Measurements from ENCODE around the gene NOS3. TPM values are rescaled to one million over a fixed set of nuclear protein-coding genes. Genes with fewer than 3 reads are reported as not detected.
"Not testable (repeated sequence)": the region's sequence is repeated elsewhere in the genome, so short reads cannot be mapped to it uniquely, and the experiment has no call there.

NOS3 gene
- total RNA-seq, 5 donors from 2014 or later (not counting 1 experiment from before 2014, with no cell fraction given): 4.8 to 10.1 (median 5.0) TPM

GRCh38 chr7:151043449-151043848 is 52.6 kb downstream of the NOS3 start:
- H3K4me3 ChIP-seq (ENCODE audit: control insufficient read depth in 1 of 2, extremely low read depth in 1 of 2, low read length in 1 of 2); H3K9me3 ChIP-seq; H3K9me3 Mint-ChIP-seq; H3K27me3 ChIP-seq (replicated peaks in 1 of 2; ENCODE audit: control insufficient read depth in 2 of 2, extremely low read depth in 1 of 2, insufficient read depth in 2 of 2, low read length in 1 of 2); DNase-seq; H3K27ac ChIP-seq (ENCODE audit: low read length); H3K4me3 Mint-ChIP-seq; H3K27ac Mint-ChIP-seq; ATAC-seq (replicated peaks in 1 of 4); H3K27me3 Mint-ChIP-seq; POLR2A ChIA-PET; CTCF ChIA-PET: not testable (repeated sequence)
- Mint-ChIP-seq H3K36me3 (peaks cover 13% of the 10 kb centered on the region), H3K4me1 (peaks cover 0 to 12% (median 9%) of the 10 kb centered on the region in 3 donors)
- H3K36me3 ChIP-seq (ENCODE audit: control insufficient read depth in 2 of 2, extremely low read depth in 1 of 2, insufficient read depth in 1 of 2, low read length in 1 of 2): peaks cover 11 to 19% of the 10 kb centered on the region in 2 donors
- H3K4me1 ChIP-seq (ENCODE audit: control insufficient read depth in 1 of 2, extremely low read depth in 1 of 2, insufficient read depth in 2 of 2, low read length in 2 of 2): peaks cover 0 to 10% of the 10 kb centered on the region in 2 experiments
- WGBS (ENCODE audit: insufficient coverage): 96% methylated on average over 5 of the region's 10 CpGs

- H3K4me3 Mint-ChIP-seq: no peak overlapping the region
- H3K4me1 ChIP-seq (ENCODE audit: control insufficient read depth in 1 of 2, extremely low read depth in 1 of 2, insufficient read depth in 2 of 2, low read length in 2 of 2): peaks cover 0 to 7% of the 10 kb centered on the region in 2 experiments
- no peaks in the 10 kb centered on the region for H3K9me3 Mint-ChIP-seq
- DNase-seq: no peak
- H3K27me3 ChIP-seq (replicated peaks in 1 of 2; ENCODE audit: control insufficient read depth in 2 of 2, extremely low read depth in 1 of 2, insufficient read depth in 2 of 2, low read length in 1 of 2): no peaks in the 10 kb centered on the region
- CTCF ChIA-PET: no interaction called here
- ATAC-seq (replicated peaks in 1 of 4): no peak
- H3K27me3 Mint-ChIP-seq: no peaks in the 10 kb centered on the region
- H3K4me1 Mint-ChIP-seq: peaks cover 0 to 9% (median 9%) of the 10 kb centered on the region in 3 donors
- WGBS (ENCODE audit: insufficient coverage): 97% methylated on average over 18 of the region's 20 CpGs
- H3K27ac ChIP-seq (ENCODE audit: low read length): no peak overlapping the region
- no peak overlapping the region for H3K27ac Mint-ChIP-seq
- POLR2A ChIA-PET: interaction anchor here in 1 of 2 donors (0.6 kb wide), 1 partner anchor 689 kb away, joined by 8 read pairs; no protein-coding TSS in a partner anchor
- no peaks in the 10 kb centered on the region for H3K9me3 ChIP-seq
- peaks cover 13% of the 10 kb centered on the region for H3K36me3 Mint-ChIP-seq
- peaks cover 11 to 19% of the 10 kb centered on the region in 2 donors for H3K36me3 ChIP-seq (ENCODE audit: control insufficient read depth in 2 of 2, extremely low read depth in 1 of 2, insufficient read depth in 1 of 2, low read length in 1 of 2)
- H3K4me3 ChIP-seq (ENCODE audit: control insufficient read depth in 1 of 2, extremely low read depth in 1 of 2, low read length in 1 of 2): no peak overlapping the region
These were observed 53.1 kb downstream of the NOS3 start for GRCh38 chr7:151043959-151044358.

GRCh38 chr7:151045262-151045661 is 54.4 kb downstream of the NOS3 start:
- ChIA-PET POLR2A (no interaction called here), CTCF (no interaction called here)
- WGBS (ENCODE audit: insufficient coverage): 92% methylated on average over 8 of the region's 11 CpGs
- H3K4me1 Mint-ChIP-seq: peaks cover 0 to under 1% (median 0%) of the 10 kb centered on the region in 3 donors
- H3K27me3 Mint-ChIP-seq: no peaks in the 10 kb centered on the region
- Histone ChIP-seq H3K4me1 (ENCODE audit: control insufficient read depth in 1 of 2, extremely low read depth in 1 of 2, insufficient read depth in 2 of 2, low read length in 2 of 2) (no peaks in the 10 kb centered on the region), H3K36me3 (ENCODE audit: control insufficient read depth in 2 of 2, extremely low read depth in 1 of 2, insufficient read depth in 1 of 2, low read length in 1 of 2) (peaks cover 11 to 19% of the 10 kb centered on the region in 2 donors), H3K4me3 (ENCODE audit: control insufficient read depth in 1 of 2, extremely low read depth in 1 of 2, low read length in 1 of 2) (no peak overlapping the region), H3K27me3 (replicated peaks in 1 of 2; ENCODE audit: control insufficient read depth in 2 of 2, extremely low read depth in 1 of 2, insufficient read depth in 2 of 2, low read length in 1 of 2) (peaks cover 0 to 4% of the 10 kb centered on the region in 2 experiments), H3K27ac (ENCODE audit: low read length) (no peak overlapping the region), H3K9me3 (no peaks in the 10 kb centered on the region)
- H3K9me3 Mint-ChIP-seq: no peaks in the 10 kb centered on the region
- H3K27ac Mint-ChIP-seq: no peak overlapping the region
- peaks cover 13% of the 10 kb centered on the region for H3K36me3 Mint-ChIP-seq
- ATAC-seq (replicated peaks in 1 of 4) (no peak), DNase-seq (no peak)
- H3K4me3 Mint-ChIP-seq: no peak overlapping the region

GRCh38 chr7:151045967-151046366 is 55.1 kb downstream of the NOS3 start:
- no peak overlapping the region for H3K27ac ChIP-seq (ENCODE audit: low read length)
- ChIA-PET CTCF (no interaction called here), POLR2A (no interaction called here)
- ATAC-seq (replicated peaks in 1 of 4) (no peak), DNase-seq (no peak)
- Mint-ChIP-seq H3K36me3 (peaks cover 13% of the 10 kb centered on the region), H3K4me3 (no peak overlapping the region), H3K9me3 (no peaks in the 10 kb centered on the region), H3K27ac (no peak overlapping the region), H3K27me3 (no peaks in the 10 kb centered on the region), H3K4me1 (peaks cover 0 to 2% (median 0%) of the 10 kb centered on the region in 3 donors)
- H3K4me1 ChIP-seq (ENCODE audit: control insufficient read depth in 1 of 2, extremely low read depth in 1 of 2, insufficient read depth in 2 of 2, low read length in 2 of 2): peaks cover 0 to 4% of the 10 kb centered on the region in 2 experiments
- H3K9me3 ChIP-seq: no peaks in the 10 kb centered on the region
- peaks cover 0 to 10% of the 10 kb centered on the region in 2 experiments for H3K27me3 ChIP-seq (replicated peaks in 1 of 2; ENCODE audit: control insufficient read depth in 2 of 2, extremely low read depth in 1 of 2, insufficient read depth in 2 of 2, low read length in 1 of 2)
- H3K36me3 ChIP-seq (ENCODE audit: control insufficient read depth in 2 of 2, extremely low read depth in 1 of 2, insufficient read depth in 1 of 2, low read length in 1 of 2): peaks cover 8 to 19% of the 10 kb centered on the region in 2 donors
- 68% methylated on average over 4 of the region's 9 CpGs for WGBS (ENCODE audit: insufficient coverage)
- no peak overlapping the region for H3K4me3 ChIP-seq (ENCODE audit: control insufficient read depth in 1 of 2, extremely low read depth in 1 of 2, low read length in 1 of 2)

- Histone ChIP-seq H3K4me1 (ENCODE audit: control insufficient read depth in 1 of 2, extremely low read depth in 1 of 2, insufficient read depth in 2 of 2, low read length in 2 of 2) (peaks cover 0 to 14% of the 10 kb centered on the region in 2 experiments), H3K27me3 (replicated peaks in 1 of 2; ENCODE audit: control insufficient read depth in 2 of 2, extremely low read depth in 1 of 2, insufficient read depth in 2 of 2, low read length in 1 of 2) (peaks cover 0 to 15% of the 10 kb centered on the region in 2 experiments), H3K36me3 (ENCODE audit: control insufficient read depth in 2 of 2, extremely low read depth in 1 of 2, insufficient read depth in 1 of 2, low read length in 1 of 2) (peaks cover 2 to 15% of the 10 kb centered on the region in 2 donors), H3K4me3 (ENCODE audit: control insufficient read depth in 1 of 2, extremely low read depth in 1 of 2, low read length in 1 of 2) (no peak overlapping the region), H3K27ac (ENCODE audit: low read length) (no peak overlapping the region), H3K9me3 (no peaks in the 10 kb centered on the region)
- DNase-seq: no peak
- Mint-ChIP-seq H3K9me3 (no peaks in the 10 kb centered on the region), H3K4me3 (no peak overlapping the region), H3K36me3 (peaks cover 7% of the 10 kb centered on the region), H3K27me3 (no peaks in the 10 kb centered on the region), H3K4me1 (peaks cover 0 to 4% (median 2%) of the 10 kb centered on the region in 3 donors), H3K27ac (no peak overlapping the region)
- ChIA-PET POLR2A (interaction anchor here in 1 of 2 donors (0.6 kb wide), 1 partner anchor 48 kb away, joined by 3 read pairs; no protein-coding TSS in a partner anchor), CTCF (no interaction called here)
- no peak for ATAC-seq (replicated peaks in 1 of 4)
- WGBS (ENCODE audit: insufficient coverage): 83% methylated on average over 7 of the region's 14 CpGs
These were observed 56.1 kb downstream of the NOS3 start for GRCh38 chr7:151046603-151047573.

- ATAC-seq (replicated peaks in 1 of 4) (no peak), DNase-seq (no peak)
- ChIA-PET POLR2A (no interaction called here), CTCF (no interaction called here)
- Histone ChIP-seq H3K4me3 (ENCODE audit: control insufficient read depth in 1 of 2, extremely low read depth in 1 of 2, low read length in 1 of 2) (no peak within 1 kb of the TSS), H3K27me3 (replicated peaks in 1 of 2; ENCODE audit: control insufficient read depth in 2 of 2, extremely low read depth in 1 of 2, insufficient read depth in 2 of 2, low read length in 1 of 2) (peaks cover 0 to 19% of the 10 kb centered on the region in 2 experiments), H3K4me1 (ENCODE audit: control insufficient read depth in 1 of 2, extremely low read depth in 1 of 2, insufficient read depth in 2 of 2, low read length in 2 of 2) (peaks cover 0 to 19% of the 10 kb centered on the region in 2 experiments), H3K36me3 (ENCODE audit: control insufficient read depth in 2 of 2, extremely low read depth in 1 of 2, insufficient read depth in 1 of 2, low read length in 1 of 2) (peaks cover 0 to 8% of the 10 kb centered on the region in 2 donors), H3K27ac (ENCODE audit: low read length) (no peak within 1 kb of the TSS), H3K9me3 (no peaks in the 10 kb centered on the region)
- H3K27me3 Mint-ChIP-seq: peaks cover 0 to 4% of the 10 kb centered on the region in 2 donors
- WGBS (ENCODE audit: insufficient coverage): 93% methylated on average over 22 of the region's 22 CpGs
- no peak within 1 kb of the TSS for H3K4me3 Mint-ChIP-seq
- no peaks in the 10 kb centered on the region for H3K9me3 Mint-ChIP-seq
- no peak within 1 kb of the TSS for H3K27ac Mint-ChIP-seq
- peaks cover 8 to 12% (median 9%) of the 10 kb centered on the region in 3 donors for H3K4me1 Mint-ChIP-seq
- H3K36me3 Mint-ChIP-seq: peaks cover 9% of the 10 kb centered on the region
These were observed 57.4 kb downstream of the NOS3 start, which contains the start of gene ASIC3 for GRCh38 chr7:151047976-151048815. TSS of gene ASIC3 (plus strand) at chr7:151048531. CDS start at chr7:151048886, 355 bp downstream.

All from T-cell (primary cell).